GM18861 (cell line): Measurements from ENCODE around the gene LMAN2.
"Not testable (repeated sequence)": the region's sequence is repeated elsewhere in the genome, so short reads cannot be mapped to it uniquely, and the experiment has no call there.

Experiments used
- ATAC-seq: cut with Tn5 transposase; IDR thresholded peaks from one replicate; pipeline ENCODE4 v1.9.1; 2021; ENCODE audit not compliant: unreplicated experiment

LMAN2 gene

DNA sequence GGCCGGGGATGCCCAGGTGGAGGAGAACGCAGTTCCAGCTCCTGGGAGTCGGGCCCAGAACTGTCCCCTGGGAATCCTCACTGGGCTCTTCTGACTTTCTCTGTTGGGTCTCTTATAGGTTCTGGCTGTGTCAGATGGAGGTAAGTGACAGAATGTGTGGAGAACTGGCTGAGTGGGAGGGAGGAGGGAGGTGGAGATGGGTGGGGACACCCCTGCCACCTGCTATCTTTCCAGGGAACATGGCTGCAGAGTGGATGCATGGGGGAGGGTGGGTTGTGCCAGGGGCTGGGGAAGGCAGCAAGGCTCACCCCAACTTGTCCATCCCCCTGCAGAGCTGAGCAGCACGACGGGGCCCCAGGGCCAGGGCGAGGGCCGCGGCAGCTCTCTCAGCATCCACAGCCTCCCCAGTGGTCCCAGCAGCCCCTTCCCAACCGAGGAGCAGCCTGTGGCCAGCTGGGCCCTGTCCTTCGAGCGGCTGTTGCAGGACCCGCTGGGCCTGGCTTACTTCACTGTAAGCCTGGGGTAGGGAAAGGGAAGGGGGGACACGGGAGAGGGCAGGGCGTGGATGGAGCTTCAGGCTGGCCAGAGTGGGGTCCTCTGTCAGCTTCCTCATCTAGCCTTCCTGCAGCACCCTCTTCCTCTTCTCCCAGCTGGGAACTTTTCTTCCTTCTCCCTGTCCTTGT is 14.5 kb upstream of the LMAN2 start:
- no peak for ATAC-seq

DNA sequence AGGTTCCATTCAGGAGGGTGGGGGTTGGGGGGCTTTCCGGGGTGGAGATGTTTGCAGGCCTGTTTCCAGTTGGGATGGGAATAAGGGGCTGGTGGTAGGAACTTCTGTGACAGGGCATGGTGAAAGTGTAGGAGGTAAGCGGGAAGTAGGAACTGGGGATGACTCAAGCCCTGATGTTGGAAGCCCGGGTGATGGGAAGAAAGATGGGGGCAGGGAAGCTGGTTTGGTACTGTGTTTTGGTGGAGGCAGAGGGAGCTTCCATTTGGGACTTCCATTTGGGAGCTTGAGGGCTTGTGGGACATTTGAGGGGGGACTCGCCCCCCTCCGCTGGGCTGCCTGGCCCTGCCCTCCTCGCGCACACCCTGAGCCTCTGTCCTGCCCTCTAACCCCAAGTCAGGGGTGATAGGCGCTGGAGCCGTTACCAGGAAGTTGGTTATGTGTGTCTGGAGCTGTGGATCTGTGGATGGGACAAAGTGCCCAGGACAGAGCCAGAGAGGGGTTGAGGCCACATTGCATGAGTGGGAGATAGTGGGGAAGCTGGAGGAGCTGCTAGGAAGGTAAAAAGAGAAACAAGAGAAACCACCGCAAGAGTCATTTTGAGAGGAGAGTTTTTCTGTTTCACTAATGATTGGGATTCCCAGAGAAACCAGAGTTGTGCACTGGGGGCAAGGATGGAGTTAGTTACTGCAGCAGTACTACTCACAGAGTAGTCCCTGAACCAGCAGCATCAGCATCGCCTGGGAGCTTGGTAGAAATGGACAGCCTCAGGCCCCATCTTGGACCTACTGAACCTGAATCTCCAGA is 12.9 kb upstream of the LMAN2 start:
- ATAC-seq, result no peak

DNA sequence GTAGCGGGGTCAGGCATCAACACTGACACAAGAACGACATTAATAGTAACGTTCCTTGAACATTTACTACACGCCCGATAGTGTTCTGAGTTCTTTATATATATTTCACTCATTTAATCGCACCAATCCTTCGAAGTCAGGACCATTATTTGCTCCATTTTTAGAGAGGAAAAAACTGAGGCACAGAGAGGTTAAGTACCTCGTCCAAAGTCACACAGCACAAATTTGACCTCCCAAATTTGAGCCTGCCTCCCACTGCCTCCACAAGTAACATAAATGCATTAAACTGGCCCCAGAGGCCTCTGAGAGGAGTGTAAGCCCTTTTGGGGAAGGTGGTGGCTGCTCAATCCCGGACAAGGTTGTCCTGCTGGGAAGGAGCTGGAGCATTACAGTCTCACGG is 12.1 kb upstream of the LMAN2 start:
- no peak for ATAC-seq

- no peak for ATAC-seq
These were observed 11.4 kb upstream of the LMAN2 start for GRCh38 chr5:177362610-177363507.

GRCh38 chr5:177362292-177362609 is 10.8 kb upstream of the LMAN2 start:
- ATAC-seq, result no peak

GRCh38 chr5:177361418-177362291 is 10.2 kb upstream of the LMAN2 start:
- ATAC-seq, result no peak

GRCh38 chr5:177360740-177361139 is 9.3 kb upstream of the LMAN2 start:
- ATAC-seq, result not testable (repeated sequence)

GRCh38 chr5:177359860-177360259 is 8.4 kb upstream of the LMAN2 start:
- no peak for ATAC-seq

GRCh38 chr5:177359451-177359851 is 8.0 kb upstream of the LMAN2 start:
- no peak for ATAC-seq

DNA sequence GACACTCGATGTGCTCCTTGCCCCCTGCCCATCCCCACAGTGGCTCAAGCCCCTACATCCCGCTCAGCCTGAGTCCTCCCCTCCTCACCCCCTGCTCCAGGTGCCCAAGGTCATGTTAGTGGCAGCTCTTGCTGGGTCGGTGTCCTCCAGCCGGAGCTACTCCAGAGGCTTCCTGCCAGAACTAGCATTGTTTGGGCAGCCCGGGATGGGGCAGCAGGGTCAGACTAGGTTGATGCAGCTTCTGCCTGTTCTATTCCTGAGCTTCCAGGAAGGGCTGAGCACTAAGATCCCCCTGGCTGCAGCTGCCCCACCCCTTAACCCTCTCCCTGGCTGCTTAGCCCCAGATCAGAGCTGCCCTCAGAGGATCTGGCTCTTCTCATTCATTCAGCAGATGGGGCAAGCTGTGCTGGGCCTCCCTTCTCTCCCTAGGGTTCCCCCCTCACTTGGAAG is 6.9 kb upstream of the LMAN2 start:
- no peak for ATAC-seq

DNA sequence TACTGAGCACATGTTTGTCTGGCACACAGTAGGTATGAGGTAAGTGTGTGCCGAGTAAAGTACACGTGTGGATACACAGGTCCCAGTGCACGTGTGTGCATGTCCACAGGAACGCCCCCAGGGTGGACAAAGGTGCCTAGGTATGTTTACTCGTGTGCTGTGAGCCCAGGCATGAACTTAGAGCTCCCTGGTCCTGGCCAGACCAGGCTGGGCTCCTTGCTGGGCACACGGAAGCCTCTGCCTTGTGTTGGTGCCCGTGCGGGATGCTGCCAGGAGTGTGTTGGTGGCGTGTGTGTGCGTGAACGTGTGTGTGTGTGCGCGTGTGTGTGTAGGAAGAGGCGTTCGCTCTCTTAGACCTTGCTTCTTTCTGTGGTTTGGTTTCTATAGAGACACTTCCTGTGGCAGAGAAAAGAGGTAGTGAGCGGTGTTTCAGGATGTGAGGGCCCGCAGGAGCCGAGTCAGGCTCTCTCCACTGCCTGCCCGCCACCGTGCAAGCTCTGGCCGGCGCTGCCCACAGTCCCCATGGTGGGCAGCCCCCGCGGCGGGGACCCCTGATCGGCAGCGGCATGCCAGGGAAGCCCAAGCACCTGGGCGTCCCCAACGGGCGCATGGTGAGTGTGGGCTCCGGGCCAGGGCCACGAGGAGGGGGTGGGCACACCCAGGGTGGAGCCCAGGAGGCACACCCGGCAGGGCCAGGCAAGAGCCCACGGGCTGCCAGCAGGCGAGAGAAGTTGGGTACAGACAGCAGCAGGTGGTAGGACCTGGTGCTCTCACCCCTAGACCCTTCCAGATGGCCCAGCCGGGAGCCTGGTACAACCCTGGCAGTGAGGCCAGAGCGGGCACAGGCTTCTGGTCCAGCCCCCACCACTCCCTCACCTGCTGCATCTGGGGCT is 6.2 kb upstream of the LMAN2 start, which contains the start of gene RGS14:
Gene RGS14 (plus strand): TSS at position 466 of the 893 bp plus-strand sequence. CDS start 101 bp downstream, at position 567.
- ATAC-seq, result peak; percentile 83

GRCh38 chr5:177357146-177357458 is 5.6 kb upstream of the LMAN2 start:
- no peak for ATAC-seq

- no peak for ATAC-seq
These were observed 5.3 kb upstream of the LMAN2 start for GRCh38 chr5:177356746-177357145.

DNA sequence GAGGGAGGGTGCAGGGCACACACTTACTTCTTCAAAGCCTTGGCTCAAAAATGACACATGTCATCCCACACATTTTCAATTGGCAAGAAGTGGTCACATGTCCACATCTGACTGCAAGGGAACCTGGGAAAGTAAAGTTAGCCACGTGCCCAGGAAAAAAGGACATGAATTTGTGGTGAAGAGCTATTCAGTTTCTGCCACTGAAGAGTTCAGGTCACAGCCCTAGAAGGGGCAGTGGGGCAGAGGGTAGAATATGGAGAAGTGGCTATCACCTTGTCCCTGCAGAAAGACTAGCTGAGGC is 4.3 kb upstream of the LMAN2 start:
- no peak for ATAC-seq

- no peak for ATAC-seq
These were observed 3.8 kb upstream of the LMAN2 start for GRCh38 chr5:177355162-177355867.

GRCh38 chr5:177354711-177355110 is 3.2 kb upstream of the LMAN2 start:
- ATAC-seq, result no peak

DNA sequence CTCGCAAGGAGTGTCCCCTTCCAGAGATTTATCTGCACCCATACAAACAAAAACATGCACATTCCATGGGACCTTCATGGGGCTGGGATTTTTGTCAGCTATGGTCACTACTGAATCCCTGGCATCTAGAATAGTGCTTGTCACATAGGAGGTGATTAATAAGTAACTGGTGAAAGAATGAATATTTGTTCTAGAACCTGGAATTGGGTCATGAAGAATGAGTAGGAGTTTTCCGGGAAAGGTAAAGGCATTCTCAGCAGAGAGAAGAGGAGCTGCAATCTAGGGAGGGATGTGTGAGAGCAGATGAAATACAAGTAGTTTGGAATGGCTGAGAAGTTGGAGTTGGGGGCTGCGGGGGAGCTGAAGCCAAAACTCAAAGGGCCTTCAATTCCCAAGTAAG is 2.8 kb upstream of the LMAN2 start:
- ATAC-seq, result no peak

GRCh38 chr5:177353093-177353492 is 1.6 kb upstream of the LMAN2 start:
- ATAC-seq, result no peak

- ATAC-seq, result no peak
These were observed 584 bp downstream of the LMAN2 start for GRCh38 chr5:177350776-177351391.
